Ishikawa (cell line): ENCODE data around the gene DIP2C.

ENCODE experiments used
- CEBPB ChIP-seq: IDR thresholded peaks from 2 replicates; pipeline ENCODE4 v1.6.1; 2012
- CREB1 ChIP-seq: IDR thresholded peaks from 2 replicates; pipeline ENCODE4 v1.6.1; 2012; ENCODE audit warnings: low read depth
- EGR1 ChIP-seq: IDR thresholded peaks from 2 replicates; pipeline ENCODE4 v1.6.1; 2012
- EP300 ChIP-seq: IDR thresholded peaks from 2 replicates; pipeline ENCODE4 v1.6.1; 2012; ENCODE audit warnings: borderline replicate concordance
- FOXM1 ChIP-seq: IDR thresholded peaks from 2 replicates; pipeline ENCODE4 v1.6.1; 2012; ENCODE audit warnings: low read depth, borderline replicate concordance
- NFIC ChIP-seq: IDR thresholded peaks from 2 replicates; pipeline ENCODE4 v1.6.1; 2012
- RAD21 ChIP-seq: IDR thresholded peaks from 2 replicates; pipeline ENCODE4 v1.6.1; 2012; ENCODE audit warnings: low read depth
- TAF1 ChIP-seq: IDR thresholded peaks from 2 replicates; pipeline ENCODE4 v1.6.1; 2012; ENCODE audit warnings: low read depth, mild to moderate bottlenecking
- TCF12 ChIP-seq: IDR thresholded peaks from 2 replicates; pipeline ENCODE4 v1.6.1; 2012; ENCODE audit warnings: low read depth
- TEAD4 ChIP-seq: IDR thresholded peaks from 2 replicates; pipeline ENCODE4 v1.6.1; 2012
- YY1 ChIP-seq: IDR thresholded peaks from 2 replicates; pipeline ENCODE4 v1.6.1; 2012; ENCODE audit warnings: low read depth
- ZBTB7A ChIP-seq: IDR thresholded peaks from 2 replicates; pipeline ENCODE4 v1.6.1; 2012; ENCODE audit warnings: low read depth
- TF ChIP-seq, protein P1 (sequence below): IDR thresholded peaks from 2 replicates; pipeline ENCODE4 v1.6.1; 2012
- TF ChIP-seq, protein P2 (sequence below): IDR thresholded peaks from 2 replicates; pipeline ENCODE4 v1.6.1; 2012; ENCODE audit warnings: low read depth, mild to moderate bottlenecking
- TF ChIP-seq, protein P3 (sequence below): IDR thresholded peaks from 2 replicates; pipeline ENCODE4 v1.6.1; 2012

The DIP2C gene

DNA sequence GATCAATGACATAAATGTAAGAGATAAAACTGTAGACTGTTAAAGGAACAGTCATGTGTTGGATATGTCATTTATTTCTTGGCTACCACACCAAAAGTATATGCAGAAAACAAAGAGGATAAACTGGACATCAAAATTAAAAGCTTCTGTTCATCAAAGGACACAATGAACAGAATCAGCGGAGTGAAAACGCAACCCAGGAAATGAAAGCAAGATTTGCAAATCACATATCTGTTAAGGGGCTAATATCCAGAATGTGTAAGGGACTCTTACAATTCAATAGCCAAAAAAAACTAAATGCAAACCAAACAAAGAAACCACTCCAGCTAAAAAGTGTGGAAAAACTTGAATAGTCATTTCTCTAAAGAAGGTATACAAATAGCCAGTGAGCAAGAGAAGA is 390.0 kb downstream of the DIP2C start:
- TF ChIP-seq, protein P1, sequence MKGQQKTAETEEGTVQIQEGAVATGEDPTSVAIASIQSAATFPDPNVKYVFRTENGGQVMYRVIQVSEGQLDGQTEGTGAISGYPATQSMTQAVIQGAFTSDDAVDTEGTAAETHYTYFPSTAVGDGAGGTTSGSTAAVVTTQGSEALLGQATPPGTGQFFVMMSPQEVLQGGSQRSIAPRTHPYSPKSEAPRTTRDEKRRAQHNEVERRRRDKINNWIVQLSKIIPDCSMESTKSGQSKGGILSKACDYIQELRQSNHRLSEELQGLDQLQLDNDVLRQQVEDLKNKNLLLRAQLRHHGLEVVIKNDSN: no peak
- TF ChIP-seq EGR1: no peak
- TF ChIP-seq YY1: no peak
- TF ChIP-seq CEBPB: no peak
- no peak for TF ChIP-seq TAF1
- TF ChIP-seq NFIC: no peak
- TF ChIP-seq, protein P2, sequence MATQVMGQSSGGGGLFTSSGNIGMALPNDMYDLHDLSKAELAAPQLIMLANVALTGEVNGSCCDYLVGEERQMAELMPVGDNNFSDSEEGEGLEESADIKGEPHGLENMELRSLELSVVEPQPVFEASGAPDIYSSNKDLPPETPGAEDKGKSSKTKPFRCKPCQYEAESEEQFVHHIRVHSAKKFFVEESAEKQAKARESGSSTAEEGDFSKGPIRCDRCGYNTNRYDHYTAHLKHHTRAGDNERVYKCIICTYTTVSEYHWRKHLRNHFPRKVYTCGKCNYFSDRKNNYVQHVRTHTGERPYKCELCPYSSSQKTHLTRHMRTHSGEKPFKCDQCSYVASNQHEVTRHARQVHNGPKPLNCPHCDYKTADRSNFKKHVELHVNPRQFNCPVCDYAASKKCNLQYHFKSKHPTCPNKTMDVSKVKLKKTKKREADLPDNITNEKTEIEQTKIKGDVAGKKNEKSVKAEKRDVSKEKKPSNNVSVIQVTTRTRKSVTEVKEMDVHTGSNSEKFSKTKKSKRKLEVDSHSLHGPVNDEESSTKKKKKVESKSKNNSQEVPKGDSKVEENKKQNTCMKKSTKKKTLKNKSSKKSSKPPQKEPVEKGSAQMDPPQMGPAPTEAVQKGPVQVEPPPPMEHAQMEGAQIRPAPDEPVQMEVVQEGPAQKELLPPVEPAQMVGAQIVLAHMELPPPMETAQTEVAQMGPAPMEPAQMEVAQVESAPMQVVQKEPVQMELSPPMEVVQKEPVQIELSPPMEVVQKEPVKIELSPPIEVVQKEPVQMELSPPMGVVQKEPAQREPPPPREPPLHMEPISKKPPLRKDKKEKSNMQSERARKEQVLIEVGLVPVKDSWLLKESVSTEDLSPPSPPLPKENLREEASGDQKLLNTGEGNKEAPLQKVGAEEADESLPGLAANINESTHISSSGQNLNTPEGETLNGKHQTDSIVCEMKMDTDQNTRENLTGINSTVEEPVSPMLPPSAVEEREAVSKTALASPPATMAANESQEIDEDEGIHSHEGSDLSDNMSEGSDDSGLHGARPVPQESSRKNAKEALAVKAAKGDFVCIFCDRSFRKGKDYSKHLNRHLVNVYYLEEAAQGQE: no peak
- TF ChIP-seq, protein P3, sequence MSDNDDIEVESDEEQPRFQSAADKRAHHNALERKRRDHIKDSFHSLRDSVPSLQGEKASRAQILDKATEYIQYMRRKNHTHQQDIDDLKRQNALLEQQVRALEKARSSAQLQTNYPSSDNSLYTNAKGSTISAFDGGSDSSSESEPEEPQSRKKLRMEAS: no peak
- no peak for TF ChIP-seq ZBTB7A
- no peak for TF ChIP-seq TEAD4
- no peak for TF ChIP-seq RAD21
- TF ChIP-seq CREB1: no peak
- no peak for TF ChIP-seq FOXM1
- no peak for TF ChIP-seq EP300

DNA sequence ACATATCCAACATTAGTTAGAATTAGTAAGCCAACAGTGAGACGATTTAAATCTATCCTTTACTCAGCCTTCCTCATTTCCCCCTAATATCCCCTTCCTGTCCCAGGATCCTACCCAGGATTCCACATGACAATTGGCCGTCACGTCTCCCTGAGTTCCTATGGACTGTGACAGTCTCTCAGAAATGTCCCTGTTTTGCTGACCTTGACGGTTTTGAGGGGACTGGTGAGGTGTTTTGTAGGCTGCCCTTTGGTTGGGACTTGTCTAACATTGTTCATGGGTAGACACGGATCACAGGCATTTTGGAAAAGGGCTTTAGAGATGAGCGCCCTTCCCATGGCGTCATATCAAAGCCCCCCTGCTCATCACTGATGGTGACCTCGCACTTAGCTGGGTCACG is 391.4 kb downstream of the DIP2C start:
- TF ChIP-seq CREB1 (no peak), TEAD4 (no peak), NFIC (no peak), EGR1 (no peak), TAF1 (no peak), EP300 (no peak), ZBTB7A (no peak), TCF12 (no peak), YY1 (no peak), CEBPB (no peak), FOXM1 (no peak), RAD21 (no peak)
- TF ChIP-seq, protein P3: no peak
- TF ChIP-seq, protein P1: no peak
- TF ChIP-seq, protein P2: no peak

DNA sequence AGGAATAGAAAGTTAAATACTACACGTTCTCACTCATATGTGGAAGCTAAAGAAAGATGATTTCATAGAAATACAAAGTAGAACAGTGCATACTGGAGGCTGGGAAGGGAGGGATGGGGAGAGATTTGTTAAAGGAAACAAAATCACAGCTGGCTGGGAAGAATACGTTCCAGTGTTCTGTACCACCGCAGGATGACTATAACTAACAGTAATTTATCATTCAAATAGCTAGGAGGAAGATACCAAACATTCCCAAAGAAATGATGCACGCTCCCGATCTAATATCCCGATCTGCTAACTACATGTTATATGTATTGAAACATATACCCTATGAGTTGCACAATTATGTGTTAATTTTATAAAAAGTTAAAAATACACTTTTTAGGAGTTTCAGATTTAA is 391.9 kb downstream of the DIP2C start:
- TF ChIP-seq FOXM1 (no peak), CEBPB (no peak), ZBTB7A (no peak), YY1 (no peak), RAD21 (no peak), TAF1 (no peak), TEAD4 (no peak), TCF12 (no peak)
- TF ChIP-seq, protein P2: no peak
- TF ChIP-seq, protein P1: no peak

DNA sequence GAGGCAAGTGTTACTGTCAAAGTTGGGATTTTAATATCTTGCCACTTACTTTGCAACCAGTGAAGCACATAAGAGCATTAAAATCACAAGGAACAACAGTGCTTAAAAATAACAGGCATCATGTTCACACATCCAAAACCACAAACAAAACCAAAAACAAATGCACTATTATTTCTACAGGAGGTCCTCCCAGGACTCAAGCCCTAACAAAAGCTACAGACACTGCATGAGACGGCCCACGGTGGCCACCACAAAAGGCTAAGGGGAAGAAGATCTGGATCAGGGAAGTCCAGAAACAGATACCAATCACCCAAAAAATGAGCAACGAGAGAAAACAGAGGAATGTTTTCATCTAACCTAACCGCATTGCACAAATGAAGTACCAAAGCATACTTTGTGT is 395.8 kb downstream of the DIP2C start:
- TF ChIP-seq EGR1 (no peak), CEBPB (no peak), TEAD4 (no peak), EP300 (no peak), NFIC (no peak), YY1 (no peak), TCF12 (no peak), ZBTB7A (no peak), CREB1 (no peak), RAD21 (no peak), TAF1 (no peak), FOXM1 (no peak)
- TF ChIP-seq, protein P2: no peak
- TF ChIP-seq, protein P3: no peak
- TF ChIP-seq, protein P1: no peak
